Astrocyte of the spinal cord (primary cell): Measurements from ENCODE around the gene MAPKAPK5.
"Not testable (repeated sequence)": the region's sequence is repeated elsewhere in the genome, so short reads cannot be mapped to it uniquely, and the experiment has no call there.

ENCODE experiments used
- DNase-seq: peaks from one replicate; pipeline ENCODE4 v3.0.0; 2011; ENCODE audit warnings: low read depth, low spot score
- H3K4me3 ChIP-seq: 2 replicates; pipeline ENCODE4 v1.5.1; 2011; ENCODE audit warnings: low read depth, mild to moderate bottlenecking, low read length, moderate library complexity
- CTCF ChIP-seq: IDR thresholded peaks from 2 replicates; pipeline ENCODE4 v1.5.1; 2012; ENCODE audit warnings: low read depth, mild to moderate bottlenecking, low read length, inconsistent platforms
- in situ Hi-C: cut with HindIII; loops from 2 replicates; pipeline ENCODE4 v1.10.0; 2017; ENCODE audit warnings: low sequenced_read_pairs

Gene MAPKAPK5

GRCh38 chr12:111932241-111932640 is 90.2 kb downstream of the MAPKAPK5 start:
- no peak for TF ChIP-seq CTCF
- in situ Hi-C loops: no loop called here
- DNase-seq: no peak
- no peak overlapping the region for H3K4me3 ChIP-seq

- TF ChIP-seq CTCF: no peak
- in situ Hi-C loops: no loop called here
- no peak overlapping the region for H3K4me3 ChIP-seq
- DNase-seq: no peak
These were observed 94.8 kb downstream of the MAPKAPK5 start for GRCh38 chr12:111936869-111937268.

GRCh38 chr12:111937429-111937828 is 95.4 kb downstream of the MAPKAPK5 start:
- peak; percentile 49 for DNase-seq
- in situ Hi-C loops: no loop called here
- TF ChIP-seq CTCF: no peak
- H3K4me3 ChIP-seq: no peak overlapping the region

- TF ChIP-seq CTCF: no peak
- DNase-seq: peak; percentile 68
- no peak overlapping the region for H3K4me3 ChIP-seq
- in situ Hi-C loops: no loop called here
These were observed 100.5 kb downstream of the MAPKAPK5 start for GRCh38 chr12:111942557-111942956.

GRCh38 chr12:111943929-111944328 is 101.9 kb downstream of the MAPKAPK5 start:
- DNase-seq: no peak
- no peak for TF ChIP-seq CTCF
- in situ Hi-C loops: no loop called here
- no peak overlapping the region for H3K4me3 ChIP-seq

- H3K4me3 ChIP-seq, in situ Hi-C loops, DNase-seq: not testable (repeated sequence)
These were observed 109.1 kb downstream of the MAPKAPK5 start for GRCh38 chr12:111950961-111951676.
